ENCODE measurements around the gene KLF1. TPM values are rescaled to one million over a fixed set of nuclear protein-coding genes. Genes with fewer than 3 reads are reported as not detected.
A peak's percentile ranks its signal among the peaks of the same experiment; 100 is the strongest.

The KLF1 gene
- total and polyA plus RNA-seq, 2 of the 13 experiments (the other 11 are each of a cell fraction or from before 2014, with no cell fraction given), result not detected

GRCh38 chr19:12933287-12934072 lies 46.5 kb upstream of the KLF1 start, which contains the start of gene FARSA (continued):
- no peak; the same call in 1 of the 2 replicates for TF ChIP-seq CTCF (CRISPR knock-in tag; IDR thresholded peaks at IDR 0.05)
- TF ChIP-seq RFX1 (IDR thresholded peaks at IDR 0.05), result no peak
- peak; percentile 69 for TF ChIP-seq ZFP1 (CRISPR knock-in tag; IDR thresholded peaks at IDR 0.05)
- 0 out of 2 replicates have a peak, but pooled peaks have one; percentile 17 for TF ChIP-seq ZBTB20 (CRISPR knock-in tag; IDR thresholded peaks at IDR 0.05; ENCODE audit: borderline replicate concordance, low read depth)

- ATAC-seq (peak; percentile 11), DNase-seq (ENCODE audit: low spot score) (no peak), FAIRE-seq (no peak)
- Histone ChIP-seq H3K79me2 (ENCODE audit: insufficient read depth, low read length) (peaks cover 20% of the 10 kb centered on the region), H3K36me3 (replicated peaks in 1 of 2; ENCODE audit: control insufficient read depth in 1 of 2, insufficient read depth in 2 of 2, low read length in 2 of 2) (peaks cover 12 to 23% of the 10 kb centered on the region in 2 experiments), H2AFZ (ENCODE audit: low read length) (no peak overlapping the region), H4K20me1 (ENCODE audit: insufficient read depth, low read length) (0 out of 2 replicates have a peak, but pooled peaks cover 4% of the 10 kb centered on the region), H3K9me3 (ENCODE audit: low read length) (no peaks in the 10 kb centered on the region), H3K27me3 (ENCODE audit: control insufficient read depth in 1 of 2, insufficient read depth in 2 of 2, low read length in 2 of 2) (no peaks in the 10 kb centered on the region; a peak in 1 of 5 replicates), H3K4me3 (replicated peaks in 1 of 3; ENCODE audit: insufficient read depth in 1 of 3, low read depth in 2 of 3, low read length in 3 of 3) (peak overlapping the region; percentile 68 to 85 (median 85)), H3K9ac (ENCODE audit: insufficient read depth, low read depth, low read length) (peak overlapping the region; percentile 81), H3K27ac (ENCODE audit: extremely low read length, insufficient read depth, low read length) (peak overlapping the region; percentile 59), H3K4me1 (ENCODE audit: insufficient read depth, low read length) (peaks cover 38% of the 10 kb centered on the region), H3K4me2 (ENCODE audit: low read depth, low read length) (peak overlapping the region; percentile 92)
- in situ Hi-C loops (cut with HindIII; ENCODE audit: extremely low pct_ligation_motif_present, low pct_unique_long_range_greater_than_20kb) (no loop called here), intact Hi-C loops (cut with micrococcal nuclease; ENCODE audit: unreplicated experiment) (no loop called here)
- WGBS (ENCODE audit: low lambda C conversion rate), result 22% methylated on average over 14 of the region's 16 CpGs
- ChIA-PET POLR2A (interaction anchor here (0.8 to 2.9 kb wide), 7 partner anchors 12 to 914 kb away, joined by 3 to 40 read pairs (median 12); partner anchors contain the start of genes GCDH and RAD23A), CTCF (ENCODE audit: low intra/inter-chr PET ratio, low total read pairs) (no interaction called here)
- no TSS peak for BruUV-seq (replicated peaks)
- no peak for TF ChIP-seq TOE1 (CRISPR knock-in tag; IDR thresholded peaks at IDR 0.05)
- TF ChIP-seq ZMAT3 (CRISPR knock-in tag; conservative IDR thresholded peaks at IDR 0.05), result no peak
- TF ChIP-seq ZSCAN9 (CRISPR knock-in tag; IDR thresholded peaks at IDR 0.05; ENCODE audit: borderline replicate concordance), result no peak
- no peak for TF ChIP-seq ZBTB38 (CRISPR knock-in tag; IDR thresholded peaks at IDR 0.05)
- TF ChIP-seq DMTF1 (CRISPR knock-in tag; IDR thresholded peaks at IDR 0.05), result no peak
- 0 out of 2 replicates have a peak, but pooled peaks have one; percentile 16 for TF ChIP-seq HNF1B (CRISPR knock-in tag; IDR thresholded peaks at IDR 0.05)
- no peak for TF ChIP-seq ZBTB33 (CRISPR knock-in tag; IDR thresholded peaks at IDR 0.05)
- no peak for TF ChIP-seq HMG20A (CRISPR knock-in tag; IDR thresholded peaks at IDR 0.05; ENCODE audit: borderline replicate concordance)
Observed at GRCh38 chr19:12932392-12933286, 45.6 kb upstream of the KLF1 start.
